ENCODE measurements around the gene GRIN3B. TPM values are rescaled to one million over a fixed set of nuclear protein-coding genes. Genes with fewer than 3 reads are reported as not detected.
A peak's percentile ranks its signal among the peaks of the same experiment; 100 is the strongest.

The GRIN3B gene
- total RNA-seq, 4 donors from 2014 or later = 0.48 TPM; not detected in 3

- H3K36me3 ChIP-seq = no peaks in the 10 kb centered on the region
- no peak for DNase-seq
- intact Hi-C loops (cut with DNase I; ENCODE audit: low total_unique reads) = no loop called here
- peaks cover 19 to 21% of the 10 kb centered on the region in 2 donors for H3K27me3 ChIP-seq
- TF ChIP-seq CTCF (IDR thresholded peaks at IDR 0.05) (no peak), POLR2A (IDR thresholded peaks at IDR 0.05) (no peak)
- no peak overlapping the region for H3K27ac ChIP-seq
- no peak overlapping the region for H3K4me3 ChIP-seq
- H3K4me1 ChIP-seq = peaks cover 0 to 7% of the 10 kb centered on the region in 2 donors
- H3K9me3 ChIP-seq = no peaks in the 10 kb centered on the region
These were observed 4.8 kb downstream of the GRIN3B start for GRCh38 chr19:1004803-1005664.

- H3K27ac ChIP-seq = no peak overlapping the region
- TF ChIP-seq CTCF (IDR thresholded peaks at IDR 0.05) (no peak), POLR2A (IDR thresholded peaks at IDR 0.05) (no peak)
- no peaks in the 10 kb centered on the region for H3K4me1 ChIP-seq
- DNase-seq = no peak
- H3K4me3 ChIP-seq = no peak overlapping the region
- H3K9me3 ChIP-seq = no peaks in the 10 kb centered on the region
- intact Hi-C loops (cut with DNase I; ENCODE audit: low total_unique reads) = no loop called here
- H3K27me3 ChIP-seq = peaks cover 8% of the 10 kb centered on the region in 2 donors
- no peaks in the 10 kb centered on the region for H3K36me3 ChIP-seq
These were observed 6.6 kb downstream of the GRIN3B start for GRCh38 chr19:1006711-1007398.

GRCh38 chr19:1007399-1008251 is 7.4 kb downstream of the GRIN3B start:
- Histone ChIP-seq H3K36me3 (no peaks in the 10 kb centered on the region), H3K4me3 (no peak overlapping the region), H3K4me1 (no peaks in the 10 kb centered on the region), H3K27ac (no peak overlapping the region), H3K9me3 (no peaks in the 10 kb centered on the region), H3K27me3 (peaks cover under 1 to 2% of the 10 kb centered on the region in 2 donors)
- intact Hi-C loops (cut with DNase I; ENCODE audit: low total_unique reads) = no loop called here
- TF ChIP-seq POLR2A (IDR thresholded peaks at IDR 0.05) (no peak), CTCF (IDR thresholded peaks at IDR 0.05) (no peak)
- no peak for DNase-seq

- Histone ChIP-seq H3K27ac (peak overlapping the region; percentile 61 to 74), H3K4me1 (no peaks in the 10 kb centered on the region), H3K9me3 (no peaks in the 10 kb centered on the region), H3K27me3 (no peaks in the 10 kb centered on the region), H3K36me3 (no peaks in the 10 kb centered on the region), H3K4me3 (no peak overlapping the region)
- TF ChIP-seq POLR2A (IDR thresholded peaks at IDR 0.05) (no peak), CTCF (IDR thresholded peaks at IDR 0.05) (no peak)
- intact Hi-C loops (cut with DNase I; ENCODE audit: low total_unique reads) = no loop called here
- peak in 1 of 2 donors; percentile 27 for DNase-seq
These were observed 8.2 kb downstream of the GRIN3B start for GRCh38 chr19:1008268-1009040.

Measured in uterus (tissue), 4 donors.